ENCODE data around the gene FKBP3.

Gene FKBP3

DNA sequence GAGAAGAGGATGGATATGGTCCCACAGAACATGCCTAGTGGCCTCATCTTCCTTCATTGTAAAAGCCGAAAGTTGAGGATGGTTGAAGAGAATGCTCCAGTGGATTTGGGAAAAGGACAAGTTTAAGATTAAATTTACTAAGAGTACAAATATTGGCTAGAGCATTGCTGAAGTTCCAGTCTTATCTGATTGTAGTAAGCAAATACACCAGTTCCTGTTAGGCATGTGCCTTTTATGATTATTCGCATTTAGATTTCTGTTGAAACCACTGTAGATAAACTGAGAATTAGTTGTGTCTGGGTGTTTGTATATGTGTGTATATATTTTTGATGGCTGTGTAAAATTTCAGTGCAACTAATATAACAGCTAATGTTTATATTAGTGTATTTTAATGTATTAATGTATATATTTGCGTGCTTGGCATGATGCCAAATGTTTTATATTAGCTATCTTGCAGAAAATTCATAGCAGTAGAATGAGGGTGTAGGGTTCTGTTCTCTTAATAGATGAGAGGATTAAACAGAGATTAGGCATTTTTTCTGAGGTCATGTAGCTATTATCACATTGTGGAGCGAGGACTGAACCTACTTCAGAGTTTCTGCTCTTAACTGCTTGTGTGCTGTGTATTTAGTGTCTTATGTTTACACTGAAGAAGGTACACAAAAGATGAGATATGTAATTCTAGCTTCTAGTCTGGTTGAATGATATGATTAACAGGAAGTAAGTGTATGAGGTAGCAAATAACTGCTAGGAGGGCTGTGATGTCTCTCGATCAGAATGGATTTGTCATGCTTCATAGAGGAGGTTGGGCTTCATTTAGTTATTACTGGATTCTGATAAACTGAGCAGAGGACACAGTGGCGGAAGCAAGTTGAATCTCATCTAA, 21.1 kb downstream of the FKBP3 start:
- TF ChIP-seq, protein P1, sequence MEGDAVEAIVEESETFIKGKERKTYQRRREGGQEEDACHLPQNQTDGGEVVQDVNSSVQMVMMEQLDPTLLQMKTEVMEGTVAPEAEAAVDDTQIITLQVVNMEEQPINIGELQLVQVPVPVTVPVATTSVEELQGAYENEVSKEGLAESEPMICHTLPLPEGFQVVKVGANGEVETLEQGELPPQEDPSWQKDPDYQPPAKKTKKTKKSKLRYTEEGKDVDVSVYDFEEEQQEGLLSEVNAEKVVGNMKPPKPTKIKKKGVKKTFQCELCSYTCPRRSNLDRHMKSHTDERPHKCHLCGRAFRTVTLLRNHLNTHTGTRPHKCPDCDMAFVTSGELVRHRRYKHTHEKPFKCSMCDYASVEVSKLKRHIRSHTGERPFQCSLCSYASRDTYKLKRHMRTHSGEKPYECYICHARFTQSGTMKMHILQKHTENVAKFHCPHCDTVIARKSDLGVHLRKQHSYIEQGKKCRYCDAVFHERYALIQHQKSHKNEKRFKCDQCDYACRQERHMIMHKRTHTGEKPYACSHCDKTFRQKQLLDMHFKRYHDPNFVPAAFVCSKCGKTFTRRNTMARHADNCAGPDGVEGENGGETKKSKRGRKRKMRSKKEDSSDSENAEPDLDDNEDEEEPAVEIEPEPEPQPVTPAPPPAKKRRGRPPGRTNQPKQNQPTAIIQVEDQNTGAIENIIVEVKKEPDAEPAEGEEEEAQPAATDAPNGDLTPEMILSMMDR (IDR thresholded peaks at IDR 0.05; ENCODE audit: insufficient read depth, low read length, poor library complexity, severe bottlenecking): no peak
- Histone ChIP-seq H3K4me3 (replicated peaks; ENCODE audit: low read depth, low read length) (no peak overlapping the region), H3K27me3 (replicated peaks; ENCODE audit: control insufficient read depth, insufficient read depth, low read length) (no peaks in the 10 kb centered on the region), H3K36me3 (ENCODE audit: control insufficient read depth, insufficient read depth, low read length) (peaks cover 7% of the 10 kb centered on the region)
- no peak for DNase-seq (ENCODE audit: extremely low read depth, insufficient read length)

DNA sequence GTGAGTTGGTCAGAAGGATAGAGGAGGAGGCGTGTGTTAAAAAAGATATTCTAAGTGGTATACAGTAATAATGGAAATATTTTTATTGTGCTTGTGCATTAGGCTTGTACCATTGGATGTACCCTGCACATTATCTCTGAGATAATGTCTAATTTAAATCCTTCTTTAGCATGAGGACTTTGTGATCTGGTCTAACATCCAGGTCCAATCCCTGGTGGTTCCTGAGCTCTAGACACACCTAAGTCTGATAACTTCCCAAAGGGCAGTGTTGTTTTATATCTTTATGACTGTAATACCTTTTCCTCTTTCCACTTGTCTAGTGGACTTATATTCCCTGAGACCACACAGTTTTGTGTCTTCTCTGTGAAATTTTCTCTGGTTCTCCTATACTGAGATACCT, 29.7 kb downstream of the FKBP3 start:
- Histone ChIP-seq H3K36me3 (ENCODE audit: control insufficient read depth, insufficient read depth, low read length) (peaks cover 5% of the 10 kb centered on the region), H3K27me3 (replicated peaks; ENCODE audit: control insufficient read depth, insufficient read depth, low read length) (no peaks in the 10 kb centered on the region), H3K4me3 (replicated peaks; ENCODE audit: low read depth, low read length) (no peak overlapping the region)
- DNase-seq (ENCODE audit: extremely low read depth, insufficient read length): no peak
- TF ChIP-seq, protein P1 (IDR thresholded peaks at IDR 0.05; ENCODE audit: insufficient read depth, low read length, poor library complexity, severe bottlenecking): no peak

GRCh38 chr14:45103806-45104205, 30.5 kb downstream of the FKBP3 start:
- no peak for DNase-seq (ENCODE audit: extremely low read depth, insufficient read length)
- no peak overlapping the region for H3K4me3 ChIP-seq (replicated peaks; ENCODE audit: low read depth, low read length)
- H3K27me3 ChIP-seq (replicated peaks; ENCODE audit: control insufficient read depth, insufficient read depth, low read length): no peaks in the 10 kb centered on the region
- peaks cover 5% of the 10 kb centered on the region for H3K36me3 ChIP-seq (ENCODE audit: control insufficient read depth, insufficient read depth, low read length)
- TF ChIP-seq, protein P1 (IDR thresholded peaks at IDR 0.05; ENCODE audit: insufficient read depth, low read length, poor library complexity, severe bottlenecking): no peak

DNA sequence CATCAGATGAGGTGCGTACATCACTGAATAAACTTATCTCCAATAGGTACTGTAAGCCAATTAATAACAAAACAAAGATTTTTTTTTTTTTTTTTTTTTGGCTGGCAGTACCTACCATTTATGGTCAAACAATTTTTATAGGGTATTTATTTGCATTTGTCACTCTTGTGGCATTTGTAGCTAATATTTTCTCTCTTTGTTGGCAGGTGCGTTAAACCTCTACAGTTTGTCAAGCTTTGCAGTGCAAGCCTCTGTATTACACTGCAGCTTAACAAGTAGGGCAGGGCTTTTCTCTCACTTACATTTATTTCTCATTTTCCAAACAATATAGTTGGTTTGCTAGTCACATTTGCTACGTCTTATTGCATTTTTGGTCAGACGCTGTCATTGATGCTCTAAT, 38.1 kb downstream of the FKBP3 start:
- peaks cover 3% of the 10 kb centered on the region for H3K36me3 ChIP-seq (ENCODE audit: control insufficient read depth, insufficient read depth, low read length)
- H3K27me3 ChIP-seq (replicated peaks; ENCODE audit: control insufficient read depth, insufficient read depth, low read length): no peaks in the 10 kb centered on the region
- TF ChIP-seq, protein P1 (IDR thresholded peaks at IDR 0.05; ENCODE audit: insufficient read depth, low read length, poor library complexity, severe bottlenecking): no peak
- DNase-seq (ENCODE audit: extremely low read depth, insufficient read length): no peak
- H3K4me3 ChIP-seq (replicated peaks; ENCODE audit: low read depth, low read length): no peak overlapping the region

DNA sequence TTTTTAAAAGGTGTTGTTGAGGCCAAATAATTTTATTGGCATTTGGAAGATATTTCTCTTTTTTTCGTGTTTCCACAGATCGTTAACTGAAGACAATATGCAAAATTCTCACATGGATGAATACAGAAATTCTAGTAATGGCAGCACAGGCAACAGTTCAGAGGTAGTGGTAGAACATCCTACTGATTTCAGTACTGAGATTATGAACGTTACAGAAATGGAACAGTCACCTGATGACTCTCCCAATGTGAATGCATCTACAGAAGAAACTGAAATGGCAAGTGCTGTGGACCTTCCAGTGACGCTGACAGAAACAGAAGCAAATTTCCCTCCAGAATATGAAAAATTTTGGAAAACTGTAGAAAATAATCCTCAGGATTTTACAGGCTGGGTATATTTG, 39.1 kb downstream of the FKBP3 start:
- Histone ChIP-seq H3K36me3 (ENCODE audit: control insufficient read depth, insufficient read depth, low read length) (peaks cover 3% of the 10 kb centered on the region), H3K4me3 (replicated peaks; ENCODE audit: low read depth, low read length) (no peak overlapping the region), H3K27me3 (replicated peaks; ENCODE audit: control insufficient read depth, insufficient read depth, low read length) (no peaks in the 10 kb centered on the region)
- TF ChIP-seq, protein P1 (IDR thresholded peaks at IDR 0.05; ENCODE audit: insufficient read depth, low read length, poor library complexity, severe bottlenecking): no peak
- DNase-seq (ENCODE audit: extremely low read depth, insufficient read length): no peak
